Fibroblast of lung (primary cell): Measurements from ENCODE around the gene CNTN4.

Experiments used
- EZH2 ChIP-seq: IDR thresholded peaks from 2 replicates; pipeline ENCODE4 v1.5.1; 2012; ENCODE audit warnings: low read length, control low read depth, mild to moderate bottlenecking; ENCODE audit errors: missing control alignments
- TF ChIP-seq, protein P1 (sequence below), 2 donors: IDR thresholded peaks in 1 of 2; conservative IDR thresholded peaks in 1 of 2; 1 replicate in 1 of 2; 2 replicates in 1 of 2; pipeline ENCODE4 v1.5.1; 2011 to 2012; ENCODE audit warnings: low read length in 2 of 2, control low read depth in 1 of 2, inconsistent platforms in 1 of 2, low read depth in 1 of 2, mild to moderate bottlenecking in 1 of 2

DNA sequence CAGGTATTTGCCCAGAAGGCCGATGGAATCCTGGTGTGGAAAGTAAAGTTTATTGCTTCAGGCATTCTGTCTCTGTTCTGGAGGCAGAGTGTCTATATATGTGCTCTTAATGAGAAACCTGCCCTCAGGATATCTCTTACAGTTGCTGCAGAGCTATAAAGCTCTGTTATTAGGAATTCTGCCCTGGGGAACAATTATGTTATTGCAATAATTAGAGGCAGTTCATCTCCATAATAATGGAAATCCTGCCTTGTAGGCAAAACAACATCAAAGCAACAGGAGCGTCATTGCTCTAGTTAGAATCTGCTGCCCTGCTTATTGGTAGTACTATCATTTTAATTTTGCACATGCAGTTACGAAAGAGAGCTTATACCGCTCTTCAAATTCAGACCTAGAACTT lies 835.9 kb downstream of the CNTN4 start:
- TF ChIP-seq, protein P1, sequence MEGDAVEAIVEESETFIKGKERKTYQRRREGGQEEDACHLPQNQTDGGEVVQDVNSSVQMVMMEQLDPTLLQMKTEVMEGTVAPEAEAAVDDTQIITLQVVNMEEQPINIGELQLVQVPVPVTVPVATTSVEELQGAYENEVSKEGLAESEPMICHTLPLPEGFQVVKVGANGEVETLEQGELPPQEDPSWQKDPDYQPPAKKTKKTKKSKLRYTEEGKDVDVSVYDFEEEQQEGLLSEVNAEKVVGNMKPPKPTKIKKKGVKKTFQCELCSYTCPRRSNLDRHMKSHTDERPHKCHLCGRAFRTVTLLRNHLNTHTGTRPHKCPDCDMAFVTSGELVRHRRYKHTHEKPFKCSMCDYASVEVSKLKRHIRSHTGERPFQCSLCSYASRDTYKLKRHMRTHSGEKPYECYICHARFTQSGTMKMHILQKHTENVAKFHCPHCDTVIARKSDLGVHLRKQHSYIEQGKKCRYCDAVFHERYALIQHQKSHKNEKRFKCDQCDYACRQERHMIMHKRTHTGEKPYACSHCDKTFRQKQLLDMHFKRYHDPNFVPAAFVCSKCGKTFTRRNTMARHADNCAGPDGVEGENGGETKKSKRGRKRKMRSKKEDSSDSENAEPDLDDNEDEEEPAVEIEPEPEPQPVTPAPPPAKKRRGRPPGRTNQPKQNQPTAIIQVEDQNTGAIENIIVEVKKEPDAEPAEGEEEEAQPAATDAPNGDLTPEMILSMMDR (conservative IDR thresholded peaks at IDR 0.05 in 1 of 2, IDR thresholded peaks at IDR 0.05 in 1 of 2; ENCODE audit: low read depth in 1 of 2, low read length in 2 of 2): no peak
- TF ChIP-seq EZH2: no peak
